DMS79 treated with DMSO at 0.1 percent for 48 hours (cell line): ENCODE results near the gene SEPTIN5.

Experiments used
- DNase-seq: peaks from one replicate; lab custom pipeline; 2025; lab: John Stamatoyannopoulos, UW

Gene SEPTIN5

DNA sequence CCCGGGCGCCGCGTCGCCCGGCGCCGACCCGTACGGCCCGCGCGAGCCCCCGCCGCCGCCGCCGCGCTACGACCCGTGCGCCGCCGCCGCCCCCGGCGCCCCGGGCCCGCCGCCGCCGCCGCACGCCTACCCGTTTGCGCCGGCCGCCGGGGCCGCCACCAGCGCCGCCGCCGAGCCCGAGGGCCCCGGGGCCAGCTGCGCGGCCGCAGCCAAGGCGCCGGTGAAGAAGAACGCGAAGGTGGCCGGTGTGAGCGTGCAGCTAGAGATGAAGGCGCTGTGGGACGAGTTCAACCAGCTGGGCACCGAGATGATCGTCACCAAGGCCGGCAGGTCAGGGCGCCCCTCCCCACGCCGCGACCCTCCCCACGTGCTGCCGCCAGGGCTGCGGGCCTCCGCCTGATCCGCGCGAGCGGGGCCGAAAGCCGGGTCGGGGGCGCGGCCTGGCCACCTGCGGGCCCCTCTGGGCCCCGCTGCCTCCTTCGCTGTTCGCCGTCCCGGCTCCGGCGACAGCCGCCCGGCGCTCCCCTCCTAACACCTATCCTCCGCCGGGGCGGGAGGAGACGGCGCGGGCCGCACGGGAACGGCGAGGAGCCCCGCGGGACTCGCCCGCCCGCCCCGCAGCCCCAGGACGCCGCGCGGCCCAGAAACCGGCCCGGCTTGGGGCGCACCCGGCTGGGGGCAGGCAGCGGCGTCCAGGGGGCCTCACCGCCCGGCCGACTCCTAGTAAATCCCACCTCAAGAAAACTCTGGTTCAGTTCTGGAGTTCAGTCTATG lies 46.8 kb downstream of the SEPTIN5 start:
- DNase-seq = no peak

GRCh38 chr22:19761725-19762567 lies 47.6 kb downstream of the SEPTIN5 start:
- DNase-seq = peak; percentile 6

DNA sequence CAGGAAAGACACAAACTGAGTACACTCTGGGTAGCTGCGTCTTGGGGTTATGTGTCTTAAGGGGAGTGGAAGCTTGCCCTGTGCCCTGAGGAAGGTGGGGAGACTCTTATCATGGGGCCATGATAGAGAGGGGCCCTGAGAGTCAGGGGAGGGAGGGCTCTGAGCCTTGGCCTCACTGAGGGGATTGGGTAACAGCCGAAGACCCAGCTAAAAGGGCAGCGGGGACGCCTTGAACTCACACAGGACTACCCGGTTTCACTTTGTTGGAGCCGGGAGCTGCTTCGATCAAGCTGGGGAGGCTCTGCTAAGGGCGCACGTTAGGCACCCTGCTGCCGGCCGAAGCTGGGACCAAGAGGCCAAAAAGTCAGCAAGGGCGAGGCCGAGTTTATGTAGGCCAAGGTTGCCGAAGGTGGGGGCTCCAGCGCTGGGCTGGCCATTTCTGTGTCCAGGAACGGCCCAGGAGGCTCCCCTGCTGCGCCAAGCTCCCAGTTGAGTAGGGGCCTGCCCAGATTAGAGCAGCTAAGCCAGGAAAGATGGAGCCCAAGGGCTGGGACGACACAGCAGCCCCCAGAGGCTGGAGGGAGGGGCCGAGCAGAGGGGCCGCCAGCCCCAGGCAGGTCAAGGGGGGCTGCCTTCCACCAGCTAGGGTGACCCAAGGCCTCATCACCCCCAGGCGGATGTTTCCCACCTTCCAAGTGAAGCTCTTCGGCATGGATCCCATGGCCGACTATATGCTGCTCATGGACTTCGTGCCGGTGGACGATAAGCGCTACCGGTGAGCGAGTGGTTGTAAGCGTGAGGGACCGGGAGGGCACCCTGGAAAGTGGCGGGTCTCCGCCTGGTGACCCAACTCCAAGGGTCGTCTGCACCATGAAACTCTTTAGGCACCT lies 48.5 kb downstream of the SEPTIN5 start:
- no peak for DNase-seq

DNA sequence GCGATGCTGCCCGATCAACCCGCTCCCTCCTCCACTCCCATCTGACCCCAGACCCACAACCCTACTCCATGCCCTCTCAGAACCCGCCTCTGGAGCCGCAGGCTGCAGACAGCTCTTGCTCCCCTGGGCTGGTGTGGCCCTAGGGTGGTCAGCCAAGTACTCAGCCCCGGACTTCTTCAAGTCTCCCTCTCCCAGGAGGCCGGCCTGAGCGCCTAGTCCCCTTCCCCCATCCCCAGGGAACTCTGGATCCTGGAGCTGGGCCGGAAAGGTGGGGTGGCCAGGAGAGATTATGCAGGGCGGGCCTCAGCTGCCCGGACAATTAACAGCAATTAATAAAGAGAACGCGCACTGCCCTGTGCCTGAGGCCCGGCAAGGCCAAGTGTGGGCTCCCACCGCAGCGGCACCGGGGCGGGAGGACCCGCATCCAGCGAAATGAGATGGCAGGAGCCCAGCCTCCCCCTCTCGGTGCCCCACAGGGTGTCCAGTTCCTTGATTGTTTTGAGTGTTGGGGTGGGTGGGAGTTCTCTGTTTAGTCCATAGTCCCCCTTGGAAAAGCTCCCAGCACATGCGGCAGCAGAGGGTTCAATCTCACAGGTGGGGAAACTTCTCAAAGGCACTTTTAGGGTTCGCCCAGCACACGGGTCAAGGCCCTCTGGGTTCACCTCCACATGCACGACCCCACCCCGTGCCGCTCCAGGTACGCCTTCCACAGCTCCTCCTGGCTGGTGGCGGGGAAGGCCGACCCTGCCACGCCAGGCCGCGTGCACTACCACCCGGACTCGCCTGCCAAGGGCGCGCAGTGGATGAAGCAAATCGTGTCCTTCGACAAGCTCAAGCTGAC lies 49.4 kb downstream of the SEPTIN5 start:
- no peak for DNase-seq

DNA sequence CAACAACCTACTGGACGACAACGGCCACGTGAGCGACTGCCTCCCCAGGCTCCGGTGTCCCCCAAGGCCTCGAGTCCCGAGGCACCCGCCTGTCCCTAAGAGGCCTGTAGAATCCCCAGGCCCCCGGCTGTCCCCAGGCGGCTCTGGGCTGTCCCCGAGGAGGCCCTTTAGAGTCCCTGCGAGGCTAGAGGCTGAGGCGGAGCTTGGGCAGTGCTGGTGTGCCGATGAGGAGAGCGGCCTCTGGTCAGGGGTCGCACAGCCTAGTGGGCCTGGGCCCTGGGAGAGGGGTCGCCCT lies 49.9 kb downstream of the SEPTIN5 start:
- no peak for DNase-seq

- no peak for DNase-seq
These were observed 50.6 kb downstream of the SEPTIN5 start for GRCh38 chr22:19764636-19765476.

DNA sequence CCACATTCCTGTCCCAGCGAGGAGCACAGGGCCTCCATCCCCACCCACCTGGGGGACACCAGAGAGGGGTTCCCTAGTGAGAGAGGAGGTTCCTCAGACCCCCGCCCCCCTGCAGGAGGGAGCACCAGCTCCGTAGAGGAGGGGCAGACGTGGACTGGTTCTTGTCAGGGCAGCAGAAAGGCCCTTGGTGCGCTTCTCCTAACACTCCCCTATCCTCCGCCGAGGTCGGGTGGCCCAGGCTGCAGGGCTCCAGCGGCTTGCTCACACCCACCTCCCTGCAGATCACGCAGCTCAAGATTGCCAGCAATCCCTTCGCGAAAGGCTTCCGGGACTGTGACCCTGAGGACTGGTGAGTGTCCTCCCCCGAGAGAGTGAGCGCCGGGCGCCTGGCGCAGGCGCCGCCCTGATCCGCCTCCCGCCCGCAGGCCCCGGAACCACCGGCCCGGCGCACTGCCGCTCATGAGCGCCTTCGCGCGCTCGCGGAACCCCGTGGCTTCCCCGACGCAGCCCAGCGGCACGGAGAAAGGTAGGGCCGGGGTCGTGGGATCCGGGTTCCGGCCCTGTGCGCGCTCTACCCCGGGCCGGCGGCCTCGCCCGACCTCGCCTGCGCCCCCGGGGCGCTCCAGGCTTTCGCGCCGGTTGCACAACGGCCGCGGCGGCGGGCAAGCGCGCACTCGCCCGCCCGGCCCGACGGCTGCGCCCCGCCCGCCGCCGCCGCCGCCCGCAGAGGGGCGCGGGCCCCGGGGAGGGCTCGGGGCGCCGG lies 51.4 kb downstream of the SEPTIN5 start:
- no peak for DNase-seq

DNA sequence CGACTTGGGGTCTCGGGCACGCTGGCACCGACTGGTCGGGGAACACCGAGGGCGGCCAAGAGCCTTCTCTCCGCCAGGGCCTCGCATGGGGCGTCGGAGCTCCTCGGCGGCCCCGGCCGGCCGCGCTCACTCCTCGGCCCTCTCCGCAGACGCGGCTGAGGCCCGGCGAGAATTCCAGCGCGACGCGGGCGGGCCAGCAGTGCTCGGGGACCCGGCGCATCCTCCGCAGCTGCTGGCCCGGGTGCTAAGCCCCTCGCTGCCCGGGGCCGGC lies 51.9 kb downstream of the SEPTIN5 start:
- DNase-seq = no peak

- DNase-seq = no peak
These were observed 52.5 kb downstream of the SEPTIN5 start for GRCh38 chr22:19766511-19767426.

DNA sequence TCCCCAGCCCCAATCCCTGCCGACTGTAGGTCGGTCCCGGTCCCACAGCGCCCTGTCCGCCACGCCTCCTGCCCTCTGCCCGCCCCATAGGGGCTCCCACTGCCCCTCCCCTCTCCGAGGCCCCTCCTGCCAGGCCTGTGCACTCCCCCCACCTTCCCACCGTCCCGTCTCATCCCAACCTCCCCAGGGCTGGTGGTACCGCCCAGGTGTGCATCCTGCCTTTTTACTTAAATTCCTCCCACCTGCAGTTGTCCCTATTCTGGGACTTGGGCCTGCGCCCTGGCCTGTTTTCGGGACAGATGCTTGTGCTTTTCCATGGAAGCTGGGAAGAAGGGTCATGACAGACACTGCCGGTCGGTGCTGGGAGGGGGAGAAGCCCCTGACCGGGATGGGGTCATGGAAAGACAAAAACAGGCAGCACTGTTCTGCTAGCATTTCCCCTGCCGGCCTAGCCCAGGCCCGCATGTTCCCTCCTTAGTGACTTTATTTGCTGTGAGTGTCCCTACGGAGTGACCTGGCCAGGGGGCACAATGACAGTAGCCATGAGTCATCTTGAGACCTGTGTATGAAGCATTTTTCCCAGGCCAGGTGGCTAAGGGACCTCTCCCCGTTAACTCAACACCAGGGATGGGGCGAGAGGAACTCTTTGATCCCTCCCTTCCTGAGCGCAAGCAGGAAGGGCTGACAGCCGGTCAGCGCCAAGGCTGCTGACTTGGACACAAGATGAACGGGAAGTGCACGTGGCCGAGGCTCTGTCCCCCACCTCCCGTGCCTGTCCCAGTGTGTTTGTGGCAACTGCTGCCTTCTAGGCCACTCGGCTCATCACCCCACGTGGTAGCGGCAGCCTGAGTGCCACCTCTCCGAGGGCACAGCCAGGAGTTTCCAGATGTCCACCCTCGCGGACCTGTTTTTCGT lies 53.4 kb downstream of the SEPTIN5 start:
- DNase-seq = no peak

GRCh38 chr22:19769393-19769715 lies 55.1 kb downstream of the SEPTIN5 start:
- no peak for DNase-seq

GRCh38 chr22:19770349-19771220 lies 56.3 kb downstream of the SEPTIN5 start:
- DNase-seq = no peak

DNA sequence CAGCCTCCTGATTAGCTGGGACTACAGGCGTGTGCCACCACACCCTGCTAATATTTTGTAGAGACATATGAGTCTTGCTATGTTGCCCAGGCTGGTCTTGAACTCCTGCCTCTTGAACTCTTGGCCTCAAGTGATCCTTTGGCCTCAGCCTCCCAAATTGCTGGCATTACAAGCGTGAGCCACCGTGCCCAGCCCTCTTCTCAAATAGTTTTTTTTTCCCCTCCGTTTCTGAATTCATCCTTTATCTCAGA lies 58.0 kb downstream of the SEPTIN5 start:
- DNase-seq = no peak
